Measurements from ENCODE around the gene SMIM32. TPM values are rescaled to one million over a fixed set of nuclear protein-coding genes. Genes with fewer than 3 reads are reported as not detected.

Gene SMIM32
- total RNA-seq, 1 experiment from 2014 or later = 0.31 TPM

DNA sequence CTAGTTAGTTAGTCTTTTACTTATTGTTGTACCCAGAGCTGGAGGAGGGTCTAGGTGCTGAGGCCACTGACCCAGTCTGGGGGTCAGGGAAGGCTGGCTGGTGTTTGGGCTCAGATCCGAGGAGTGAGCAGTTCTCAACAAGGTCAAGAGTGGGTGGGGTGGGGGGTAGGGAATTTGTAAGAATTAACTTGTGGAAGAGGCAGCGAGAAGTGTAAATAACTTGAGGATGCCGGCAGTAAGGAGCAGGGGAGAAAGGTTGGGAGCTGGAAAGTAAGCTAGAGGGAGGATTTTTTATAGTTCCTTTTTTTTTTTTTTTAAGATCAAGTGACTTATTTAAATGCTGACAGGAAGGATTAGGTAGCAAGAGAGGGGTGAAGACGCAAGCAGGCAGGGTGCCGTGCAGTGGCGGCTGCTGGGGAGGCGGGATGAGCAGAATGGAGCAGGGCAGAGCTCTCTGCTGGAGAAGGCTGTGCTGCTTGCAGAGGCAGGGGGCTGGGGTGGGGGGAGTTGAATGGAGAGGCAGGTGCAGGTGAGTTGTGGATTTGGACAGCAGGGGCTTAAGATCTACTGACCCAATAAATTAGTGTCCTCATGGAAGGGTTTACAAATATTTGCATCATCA, 35.3 kb upstream of the SMIM32 start:
- ATAC-seq = no peak
- no peaks in the 10 kb centered on the region for H3K9me3 ChIP-seq (ENCODE audit: control insufficient read depth, insufficient read depth, low read depth, low read length)
- no peaks in the 10 kb centered on the region for H3K36me3 ChIP-seq (ENCODE audit: control insufficient read depth, insufficient read depth, low read length)
- no TSS peak for BruUV-seq (replicated peaks)
- H3K27me3 ChIP-seq (ENCODE audit: control insufficient read depth, insufficient read depth, low read length) = peaks cover 3% of the 10 kb centered on the region
- DNase-seq (ENCODE audit: low read depth, low spot score) = no peak
- intact Hi-C loops (cut with micrococcal nuclease; ENCODE audit: unreplicated experiment) = no loop called here
- H3K4me1 ChIP-seq (ENCODE audit: control insufficient read depth, insufficient read depth, low read length) = no peaks in the 10 kb centered on the region
- no peak overlapping the region for H3K27ac ChIP-seq (ENCODE audit: low read length)
- ChIA-PET CTCF (no interaction called here), POLR2A (no interaction called here)
- in situ Hi-C loops (cut with HindIII; ENCODE audit: low pct_unique_long_range_greater_than_20kb, low sequenced_read_pairs) = no loop called here
- H3K4me3 ChIP-seq (ENCODE audit: low read depth in 2 of 2, low read length in 2 of 2) = no peak overlapping the region
- TF ChIP-seq SIN3A (IDR thresholded peaks at IDR 0.05; ENCODE audit: borderline replicate concordance, insufficient read depth, low read depth, low read length) = no peak
- TF ChIP-seq POLR2AphosphoS5 (IDR thresholded peaks at IDR 0.05; ENCODE audit: low read depth, low read length) = no peak
- no peak for TF ChIP-seq TCF7L2 (IDR thresholded peaks at IDR 0.05; ENCODE audit: low read depth, low read length)
- TF ChIP-seq, protein P1, sequence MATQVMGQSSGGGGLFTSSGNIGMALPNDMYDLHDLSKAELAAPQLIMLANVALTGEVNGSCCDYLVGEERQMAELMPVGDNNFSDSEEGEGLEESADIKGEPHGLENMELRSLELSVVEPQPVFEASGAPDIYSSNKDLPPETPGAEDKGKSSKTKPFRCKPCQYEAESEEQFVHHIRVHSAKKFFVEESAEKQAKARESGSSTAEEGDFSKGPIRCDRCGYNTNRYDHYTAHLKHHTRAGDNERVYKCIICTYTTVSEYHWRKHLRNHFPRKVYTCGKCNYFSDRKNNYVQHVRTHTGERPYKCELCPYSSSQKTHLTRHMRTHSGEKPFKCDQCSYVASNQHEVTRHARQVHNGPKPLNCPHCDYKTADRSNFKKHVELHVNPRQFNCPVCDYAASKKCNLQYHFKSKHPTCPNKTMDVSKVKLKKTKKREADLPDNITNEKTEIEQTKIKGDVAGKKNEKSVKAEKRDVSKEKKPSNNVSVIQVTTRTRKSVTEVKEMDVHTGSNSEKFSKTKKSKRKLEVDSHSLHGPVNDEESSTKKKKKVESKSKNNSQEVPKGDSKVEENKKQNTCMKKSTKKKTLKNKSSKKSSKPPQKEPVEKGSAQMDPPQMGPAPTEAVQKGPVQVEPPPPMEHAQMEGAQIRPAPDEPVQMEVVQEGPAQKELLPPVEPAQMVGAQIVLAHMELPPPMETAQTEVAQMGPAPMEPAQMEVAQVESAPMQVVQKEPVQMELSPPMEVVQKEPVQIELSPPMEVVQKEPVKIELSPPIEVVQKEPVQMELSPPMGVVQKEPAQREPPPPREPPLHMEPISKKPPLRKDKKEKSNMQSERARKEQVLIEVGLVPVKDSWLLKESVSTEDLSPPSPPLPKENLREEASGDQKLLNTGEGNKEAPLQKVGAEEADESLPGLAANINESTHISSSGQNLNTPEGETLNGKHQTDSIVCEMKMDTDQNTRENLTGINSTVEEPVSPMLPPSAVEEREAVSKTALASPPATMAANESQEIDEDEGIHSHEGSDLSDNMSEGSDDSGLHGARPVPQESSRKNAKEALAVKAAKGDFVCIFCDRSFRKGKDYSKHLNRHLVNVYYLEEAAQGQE (IDR thresholded peaks at IDR 0.05; ENCODE audit: insufficient read depth in 1 of 2, low read depth in 2 of 2, low read length in 1 of 2) = no peak
- TF ChIP-seq, protein P2, sequence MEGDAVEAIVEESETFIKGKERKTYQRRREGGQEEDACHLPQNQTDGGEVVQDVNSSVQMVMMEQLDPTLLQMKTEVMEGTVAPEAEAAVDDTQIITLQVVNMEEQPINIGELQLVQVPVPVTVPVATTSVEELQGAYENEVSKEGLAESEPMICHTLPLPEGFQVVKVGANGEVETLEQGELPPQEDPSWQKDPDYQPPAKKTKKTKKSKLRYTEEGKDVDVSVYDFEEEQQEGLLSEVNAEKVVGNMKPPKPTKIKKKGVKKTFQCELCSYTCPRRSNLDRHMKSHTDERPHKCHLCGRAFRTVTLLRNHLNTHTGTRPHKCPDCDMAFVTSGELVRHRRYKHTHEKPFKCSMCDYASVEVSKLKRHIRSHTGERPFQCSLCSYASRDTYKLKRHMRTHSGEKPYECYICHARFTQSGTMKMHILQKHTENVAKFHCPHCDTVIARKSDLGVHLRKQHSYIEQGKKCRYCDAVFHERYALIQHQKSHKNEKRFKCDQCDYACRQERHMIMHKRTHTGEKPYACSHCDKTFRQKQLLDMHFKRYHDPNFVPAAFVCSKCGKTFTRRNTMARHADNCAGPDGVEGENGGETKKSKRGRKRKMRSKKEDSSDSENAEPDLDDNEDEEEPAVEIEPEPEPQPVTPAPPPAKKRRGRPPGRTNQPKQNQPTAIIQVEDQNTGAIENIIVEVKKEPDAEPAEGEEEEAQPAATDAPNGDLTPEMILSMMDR (IDR thresholded peaks at IDR 0.05) = no peak

DNA sequence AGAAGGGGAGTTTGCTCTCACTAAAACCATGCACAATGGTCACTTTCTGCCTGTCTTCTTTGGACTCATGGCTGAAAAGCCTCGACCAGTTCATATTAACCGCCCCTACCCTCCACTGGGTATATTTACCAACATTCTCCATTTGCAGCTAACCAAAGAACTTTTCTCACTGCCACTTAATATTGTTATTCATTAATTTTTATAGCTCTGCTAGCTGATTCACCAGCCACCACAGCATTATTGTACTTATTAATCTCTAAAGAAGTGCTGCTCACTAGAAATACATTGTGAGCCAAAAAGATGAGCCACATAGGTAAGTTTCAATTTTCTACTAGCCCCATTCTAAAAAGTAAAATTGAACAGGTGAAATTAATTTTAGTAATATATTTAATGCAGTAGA, 33.4 kb upstream of the SMIM32 start:
- TF ChIP-seq TCF7L2 (IDR thresholded peaks at IDR 0.05; ENCODE audit: low read depth, low read length) = no peak
- in situ Hi-C loops (cut with HindIII; ENCODE audit: low pct_unique_long_range_greater_than_20kb, low sequenced_read_pairs) = no loop called here
- ATAC-seq = no peak

DNA sequence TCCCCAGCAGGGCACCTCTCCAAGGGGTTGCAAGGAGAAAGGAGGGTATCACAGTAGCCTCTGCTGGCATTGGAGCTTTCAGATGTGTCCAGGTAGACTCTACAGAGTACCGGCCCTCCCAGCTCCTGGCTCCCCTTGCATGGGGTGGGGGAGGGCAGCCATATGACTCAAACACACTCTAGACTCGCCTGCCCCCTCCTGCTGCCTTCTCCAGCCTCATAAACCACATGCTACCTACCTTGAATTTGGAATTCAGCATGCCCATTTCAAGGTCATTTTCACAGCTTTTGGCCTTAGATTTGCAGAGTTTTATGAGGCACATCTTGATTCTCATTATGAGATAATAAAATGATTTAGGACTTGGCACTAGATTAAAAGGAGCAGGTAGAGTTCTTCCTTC, 32.8 kb upstream of the SMIM32 start:
- no TSS peak for BruUV-seq (replicated peaks)
- H3K27ac ChIP-seq (ENCODE audit: low read length) = no peak overlapping the region

More for the DNA sequence above, 33.4 kb upstream of the SMIM32 start:
- 0 out of 2 replicates have a peak, but pooled peaks cover 5% of the 10 kb centered on the region for H3K9me3 ChIP-seq (ENCODE audit: control insufficient read depth, insufficient read depth, low read depth, low read length)
- no peak for DNase-seq (ENCODE audit: low read depth, low spot score)
- no peak overlapping the region for H3K4me3 ChIP-seq (ENCODE audit: low read depth in 2 of 2, low read length in 2 of 2)
- no peaks in the 10 kb centered on the region for H3K4me1 ChIP-seq (ENCODE audit: control insufficient read depth, insufficient read depth, low read length)
- ChIA-PET POLR2A (no interaction called here), CTCF (no interaction called here)
- BruUV-seq (replicated peaks) = no TSS peak
- intact Hi-C loops (cut with micrococcal nuclease; ENCODE audit: unreplicated experiment) = no loop called here
- H3K27me3 ChIP-seq (ENCODE audit: control insufficient read depth, insufficient read depth, low read length) = peaks cover 3% of the 10 kb centered on the region
- no peak overlapping the region for H3K27ac ChIP-seq (ENCODE audit: low read length)
- no peaks in the 10 kb centered on the region for H3K36me3 ChIP-seq (ENCODE audit: control insufficient read depth, insufficient read depth, low read length)

More for the DNA sequence above, 32.8 kb upstream of the SMIM32 start:
- POLR2A ChIA-PET = no interaction called here
- TF ChIP-seq POLR2AphosphoS5 (IDR thresholded peaks at IDR 0.05; ENCODE audit: low read depth, low read length) = no peak
- no peak for TF ChIP-seq SIN3A (IDR thresholded peaks at IDR 0.05; ENCODE audit: borderline replicate concordance, insufficient read depth, low read depth, low read length)
- TF ChIP-seq, protein P2 (IDR thresholded peaks at IDR 0.05) = no peak
- no peak for TF ChIP-seq TCF7L2 (IDR thresholded peaks at IDR 0.05; ENCODE audit: low read depth, low read length)
- TF ChIP-seq, protein P1 (IDR thresholded peaks at IDR 0.05; ENCODE audit: insufficient read depth in 1 of 2, low read depth in 2 of 2, low read length in 1 of 2) = no peak
- ATAC-seq (no peak), DNase-seq (ENCODE audit: low read depth, low spot score) (no peak)
- in situ Hi-C loops (cut with HindIII; ENCODE audit: low pct_unique_long_range_greater_than_20kb, low sequenced_read_pairs) (no loop called here), intact Hi-C loops (cut with micrococcal nuclease; ENCODE audit: unreplicated experiment) (no loop called here)
- Histone ChIP-seq H3K27me3 (ENCODE audit: control insufficient read depth, insufficient read depth, low read length) (peaks cover 3% of the 10 kb centered on the region), H3K4me3 (ENCODE audit: low read depth in 2 of 2, low read length in 2 of 2) (no peak overlapping the region), H3K9me3 (ENCODE audit: control insufficient read depth, insufficient read depth, low read depth, low read length) (0 out of 2 replicates have a peak, but pooled peaks cover 6% of the 10 kb centered on the region), H3K4me1 (ENCODE audit: control insufficient read depth, insufficient read depth, low read length) (no peaks in the 10 kb centered on the region), H3K36me3 (ENCODE audit: control insufficient read depth, insufficient read depth, low read length) (no peaks in the 10 kb centered on the region)
- CTCF ChIA-PET = no interaction called here

All from Panc1 (cell line).